Sigmoid colon (tissue), 4 donors: ENCODE measurements around the gene COP1.

Experiments used
- CTCF ChIP-seq, 4 experiments: fragments of 450-650 bp in 3 of 4; fragments of 200-600 bp in 1 of 4; IDR thresholded peaks; one replicate each; pipeline ENCODE4 v1.5.1; 2016 to 2019; ENCODE audit warnings: antibody characterized with exemption in 4 of 4, mild to moderate bottlenecking in 3 of 4, moderate library complexity in 2 of 4
- POLR2AphosphoS5 ChIP-seq, 4 donors: sonication (generic); formaldehyde crosslinking; IDR thresholded peaks; one replicate each; pipeline ENCODE4 v1.6.1; 2017; ENCODE audit warnings: antibody characterized with exemption in 4 of 4

- TF ChIP-seq POLR2AphosphoS5 (IDR thresholded peaks at IDR 0.05) (no peak), CTCF (IDR thresholded peaks at IDR 0.05) (no peak)
These were observed 138.8 kb downstream of the COP1 start for GRCh38 chr1:176068256-176068655.
